Renal cortical epithelial cell (primary cell): ENCODE measurements around the gene DHX15. TPM values are rescaled to one million over a fixed set of nuclear protein-coding genes. Genes with fewer than 3 reads are reported as not detected.

Experiments used
- DNase-seq: peaks from one replicate; pipeline ENCODE4 v3.0.0-alpha.2; 2011; ENCODE audit warnings: low read depth
- total RNA-seq: library from RNA; depleted of rRNA; stranded (reverse); fragments of >200 nt; gene quantifications from 2 replicates; pipeline ENCODE4 v1.2.3, GENCODE V29; 2014

DHX15 gene
- total RNA-seq, 1 donor from 2014 or later = 240 TPM

DNA sequence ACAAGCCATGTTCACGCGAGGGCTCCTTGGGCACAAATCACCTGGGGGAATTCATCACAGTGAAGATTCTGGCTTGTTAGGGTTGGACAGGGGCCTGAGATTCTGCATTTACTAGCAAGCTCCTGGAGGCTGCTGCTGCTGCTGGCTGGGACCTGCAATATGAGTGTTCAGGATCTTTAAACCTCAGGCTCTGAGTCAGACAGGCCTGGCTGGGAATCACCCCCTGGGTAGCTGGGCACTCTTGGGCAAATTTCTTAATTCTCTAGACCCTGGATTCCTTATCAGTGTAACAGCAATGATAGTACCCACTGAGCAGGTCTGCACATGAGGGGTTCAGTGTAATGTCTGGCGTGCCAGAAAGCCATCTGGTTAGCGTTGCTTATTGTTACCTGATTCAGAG lies 101.5 kb downstream of the DHX15 start:
- DNase-seq = peak; percentile 34

DNA sequence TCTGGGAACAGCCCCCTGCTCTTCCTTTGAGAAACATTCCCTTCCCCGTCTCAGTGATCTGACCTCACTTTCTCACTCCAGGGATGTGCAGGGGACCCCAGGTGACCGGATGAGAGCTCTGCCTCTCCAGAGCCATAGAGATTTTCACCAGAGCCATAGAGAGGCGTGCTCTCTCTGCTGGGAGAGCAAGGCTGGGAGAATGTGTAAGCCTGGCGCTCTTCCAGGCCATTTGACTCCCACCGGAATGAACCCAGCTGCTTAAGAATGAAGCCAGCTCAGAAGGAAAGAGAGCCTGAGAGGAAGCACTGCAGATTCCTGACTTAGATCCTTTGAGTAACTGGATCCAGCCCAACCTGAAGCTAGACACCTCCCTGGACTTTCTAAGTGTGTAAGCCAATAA lies 106.4 kb downstream of the DHX15 start:
- peak; percentile 85 for DNase-seq

Other genes with a start within 250 kb of the DHX15 start
- gene SOD3, start 211.0 kb upstream of the DHX15 start, total RNA-seq = 1.9 and 21.1 TPM in 2 replicates